PC-9 (cell line): ENCODE measurements around the gene PCK2. TPM values are rescaled to one million over a fixed set of nuclear protein-coding genes. Genes with fewer than 3 reads are reported as not detected.

Experiments
- BruUV-seq: library from RNA; stranded (reverse); fragments of 400-500 nt; replicated peaks from 2 replicates; lab custom pipeline; 2021; lab: Mats Ljungman, UMichigan
- CTCF ChIA-PET: fragments of 300-600 bp; sonication (Branson Sonifier 250); formaldehyde crosslinking; loops from one replicate; lab custom pipeline; 2022; ENCODE audit warnings: antibody characterized with exemption; lab: Charles Lee
- POLR2A ChIA-PET: fragments of 300-600 bp; sonication (Branson Sonifier 250); formaldehyde crosslinking; loops from one replicate; lab custom pipeline; 2022; ENCODE audit warnings: antibody characterized with exemption; ENCODE audit not compliant: unreplicated experiment; lab: Charles Lee
- DNase-seq, 2 experiments: peaks; one replicate each; pipeline versions ENCODE4 v3.0.0 to v3.0.0-alpha.2; 2015 to 2022; ENCODE audit warnings: mixed read lengths in 1 of 2
- H2AFZ ChIP-seq: fragments of 200-600 bp; sonication (generic); 2 replicates; pipeline ENCODE4 v1.8.1; 2017; ENCODE audit warnings: antibody characterized with exemption
- H3F3A ChIP-seq: fragments of 200-600 bp; sonication (generic); 2 replicates; pipeline ENCODE4 v1.8.1; 2017; ENCODE audit warnings: antibody characterized with exemption, mild to moderate bottlenecking, low read depth; ENCODE audit not compliant: insufficient read depth
- H3K27ac ChIP-seq: fragments of 200-600 bp; sonication (generic); 2 replicates; pipeline ENCODE4 v1.6.1; 2016; ENCODE audit warnings: mixed run types
- H3K27me3 ChIP-seq: fragments of 200-600 bp; sonication (generic); 2 replicates; pipeline ENCODE4 v1.6.1; 2016; ENCODE audit warnings: low read depth, mixed run types; ENCODE audit not compliant: insufficient read depth
- H3K36me3 ChIP-seq: fragments of 200-600 bp; sonication (generic); 2 replicates; pipeline ENCODE4 v1.6.1; 2016; ENCODE audit warnings: low read depth, mixed run types
- H3K4me1 ChIP-seq: fragments of 200-600 bp; sonication (generic); replicated peaks from 2 replicates; pipeline ENCODE4 v1.6.1; 2016; ENCODE audit warnings: mixed run types; ENCODE audit not compliant: insufficient read depth
- H3K4me2 ChIP-seq: fragments of 200-600 bp; sonication (generic); 2 replicates; pipeline ENCODE4 v1.6.1; 2017; ENCODE audit warnings: mixed run types
- H3K4me3 ChIP-seq: fragments of 200-600 bp; sonication (generic); 2 replicates; pipeline ENCODE4 v1.6.1; 2016; ENCODE audit warnings: mixed run types
- H3K79me2 ChIP-seq: fragments of 200-600 bp; sonication (generic); 2 replicates; pipeline ENCODE4 v1.6.1; 2017; ENCODE audit warnings: low read depth, mixed run types
- H3K9me2 ChIP-seq: fragments of 200-600 bp; sonication (generic); 2 replicates; pipeline ENCODE4 v1.8.1; 2017; ENCODE audit warnings: mild to moderate bottlenecking; ENCODE audit not compliant: insufficient read depth
- H3K9me3 ChIP-seq: fragments of 200-600 bp; sonication (generic); 2 replicates; pipeline ENCODE4 v1.8.1; 2016; ENCODE audit warnings: low read depth; ENCODE audit not compliant: insufficient read depth
- H4K20me1 ChIP-seq: fragments of 200-600 bp; sonication (generic); 2 replicates; pipeline ENCODE4 v1.8.1; 2017; ENCODE audit not compliant: insufficient read depth
- CTCF ChIP-seq: fragments of 200-600 bp; sonication (generic); conservative IDR thresholded peaks from 2 replicates; pipeline ENCODE4 v1.6.1; 2017; ENCODE audit warnings: mixed run types, antibody characterized with exemption, mild to moderate bottlenecking, moderate library complexity
- EZH2 ChIP-seq: fragments of 200-600 bp; sonication (generic); IDR thresholded peaks from 2 replicates; pipeline ENCODE4 v1.8.0; 2017; ENCODE audit warnings: antibody characterized with exemption, low read depth
- intact Hi-C: fragments of 100-400 bp; cut with micrococcal nuclease; formaldehyde crosslinking; loops from one replicate; pipeline ENCODE4 v1.10.0; 2022; ENCODE audit not compliant: unreplicated experiment
- total RNA-seq: library from RNA; stranded (reverse); gene quantifications from 2 replicates; pipeline ENCODE4 v1.2.3, GENCODE V29; 2021

PCK2 gene
- total RNA-seq, 1 experiment from 2014 or later, result 77.4 TPM

- no peak overlapping the region for H3K27ac ChIP-seq
- no peaks in the 10 kb centered on the region for H3K9me2 ChIP-seq
- no peak overlapping the region for H2AFZ ChIP-seq
- H4K20me1 ChIP-seq, result no peaks in the 10 kb centered on the region
- no peak overlapping the region for H3K4me3 ChIP-seq
- H3K27me3 ChIP-seq, result no peaks in the 10 kb centered on the region
- CTCF ChIA-PET, result interaction anchor here (0.6 kb wide), 2 partner anchors 11 to 163 kb away, joined by 3 to 5 read pairs; no protein-coding TSS in a partner anchor
- peaks cover 10% of the 10 kb centered on the region; the same call in 1 of the 2 replicates for H3K79me2 ChIP-seq
- POLR2A ChIA-PET, result no interaction called here
- DNase-seq, result no peak
- intact Hi-C loops, result no loop called here
- TF ChIP-seq EZH2 (no peak), CTCF (no peak)
- peaks cover 7% of the 10 kb centered on the region; the same call in 1 of the 2 replicates for H3F3A ChIP-seq
- BruUV-seq, result no TSS peak
- H3K4me2 ChIP-seq, result no peak overlapping the region
- no peaks in the 10 kb centered on the region for H3K36me3 ChIP-seq
- H3K4me1 ChIP-seq, result peaks cover 11% of the 10 kb centered on the region; the same call in 1 of the 2 replicates
- no peaks in the 10 kb centered on the region for H3K9me3 ChIP-seq
Observed at GRCh38 chr14:24133735-24134134, 39.6 kb downstream of the PCK2 start.

DNA sequence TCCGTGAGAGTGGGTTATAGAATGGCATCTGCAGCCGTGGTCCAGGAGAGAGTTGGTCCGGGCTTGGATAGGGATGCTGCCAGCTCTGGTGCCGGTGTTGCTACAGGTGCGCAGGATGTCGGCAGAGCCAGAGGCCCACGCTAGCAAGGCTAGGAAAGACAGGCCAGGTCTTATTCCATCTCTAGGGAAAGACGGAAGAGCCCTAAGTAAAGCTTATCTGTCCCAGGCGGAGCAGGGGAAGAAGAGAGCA, 41.4 kb downstream of the PCK2 start:
- peak overlapping the region; percentile 84 for H3K4me2 ChIP-seq
- no peak for TF ChIP-seq EZH2
- TF ChIP-seq CTCF, result no peak
- H3K9me2 ChIP-seq, result no peaks in the 10 kb centered on the region
- no peaks in the 10 kb centered on the region for H3K27me3 ChIP-seq
- peak overlapping the region; percentile 27; the same call in 1 of the 2 replicates for H3K27ac ChIP-seq
- H3K4me3 ChIP-seq, result peak overlapping the region; percentile 87
- ChIA-PET CTCF (interaction anchor here (1.3 kb wide), 1 partner anchor 25 kb away, joined by 6 read pairs; the partner anchor contains the start of gene IRF9), POLR2A (interaction anchor here (0.7 to 1.4 kb wide), 3 partner anchors 21 to 42 kb away, joined by 3 to 13 read pairs (median 4); partner anchors contain the start of genes DCAF11 and NRL)
- H4K20me1 ChIP-seq, result no peaks in the 10 kb centered on the region
- intact Hi-C loops, result no loop called here
- peaks cover 7% of the 10 kb centered on the region; the same call in 1 of the 2 replicates for H3F3A ChIP-seq
- H2AFZ ChIP-seq, result peak overlapping the region; percentile 89
- no TSS peak for BruUV-seq
- no peaks in the 10 kb centered on the region for H3K9me3 ChIP-seq
- no peaks in the 10 kb centered on the region for H3K36me3 ChIP-seq
- peaks cover 21% of the 10 kb centered on the region for H3K79me2 ChIP-seq
- no peak for DNase-seq
- H3K4me1 ChIP-seq, result peaks cover 20% of the 10 kb centered on the region

- Histone ChIP-seq H3K27me3 (no peaks in the 10 kb centered on the region), H3K36me3 (no peaks in the 10 kb centered on the region), H3K4me2 (peak within 1 kb of the TSS; percentile 84), H3K9me2 (no peaks in the 10 kb centered on the region), H3K9me3 (no peaks in the 10 kb centered on the region), H2AFZ (peak within 1 kb of the TSS; percentile 89), H3K4me3 (peak within 1 kb of the TSS; percentile 87), H3K4me1 (peaks cover 20% of the 10 kb centered on the region), H3K79me2 (peaks cover 21% of the 10 kb centered on the region), H3K27ac (peak within 1 kb of the TSS; percentile 27; the same call in 1 of the 2 replicates), H3F3A (peaks cover 7% of the 10 kb centered on the region; the same call in 1 of the 2 replicates), H4K20me1 (no peaks in the 10 kb centered on the region)
- BruUV-seq, result no TSS peak
- peak; percentile 51 to 91 for DNase-seq
- ChIA-PET CTCF (interaction anchor here (0.6 to 1.4 kb wide), 3 partner anchors 22 to 78 kb away, joined by 4 to 6 read pairs (median 5); partner anchors contain the start of gene IRF9), POLR2A (interaction anchor here (0.5 to 1.4 kb wide), 5 partner anchors 21 to 107 kb away, joined by 3 to 13 read pairs (median 5); partner anchors contain the start of genes DCAF11, NRL and TINF2)
- intact Hi-C loops, result no loop called here
- TF ChIP-seq CTCF, result no peak
- TF ChIP-seq EZH2, result no peak
Observed at GRCh38 chr14:24135834-24136683, 41.9 kb downstream of the PCK2 start, which contains the start of gene PSME1. PSME1 (plus strand) TSS chr14:24136194; CDS start chr14:24136263, 69 bp downstream.
